ENCODE data around the gene CD151. TPM values are rescaled to one million over a fixed set of nuclear protein-coding genes. Genes with fewer than 3 reads are reported as not detected.

Gene CD151
- polyA plus RNA-seq, 4 donors, result 194 to 242 (median 203) TPM

- no peak for DNase-seq (ENCODE audit: low read depth in 4 of 4, low spot score in 3 of 4)
Measured at GRCh38 chr11:841981-842369, 9.2 kb downstream of the CD151 start.

- peak in 1 of 4 donors; percentile 86 for DNase-seq (ENCODE audit: low read depth in 4 of 4, low spot score in 3 of 4)
Measured at GRCh38 chr11:842370-843002, 9.7 kb downstream of the CD151 start, which contains the start of the genes POLR2L and TSPAN4. Gene POLR2L (minus strand): TSS chr11:842529. CDS start chr11:842508, 21 bp downstream. Gene TSPAN4 (plus strand): TSS chr11:842852. CDS start chr11:850305, 7,453 bp downstream.

GRCh38 chr11:843086-843734 lies 10.5 kb downstream of the CD151 start:
- no peak for DNase-seq (ENCODE audit: low read depth in 4 of 4, low spot score in 3 of 4)

- no peak for DNase-seq (ENCODE audit: low read depth in 4 of 4, low spot score in 3 of 4)
Measured at GRCh38 chr11:843818-844692, 11.3 kb downstream of the CD151 start.

DNA sequence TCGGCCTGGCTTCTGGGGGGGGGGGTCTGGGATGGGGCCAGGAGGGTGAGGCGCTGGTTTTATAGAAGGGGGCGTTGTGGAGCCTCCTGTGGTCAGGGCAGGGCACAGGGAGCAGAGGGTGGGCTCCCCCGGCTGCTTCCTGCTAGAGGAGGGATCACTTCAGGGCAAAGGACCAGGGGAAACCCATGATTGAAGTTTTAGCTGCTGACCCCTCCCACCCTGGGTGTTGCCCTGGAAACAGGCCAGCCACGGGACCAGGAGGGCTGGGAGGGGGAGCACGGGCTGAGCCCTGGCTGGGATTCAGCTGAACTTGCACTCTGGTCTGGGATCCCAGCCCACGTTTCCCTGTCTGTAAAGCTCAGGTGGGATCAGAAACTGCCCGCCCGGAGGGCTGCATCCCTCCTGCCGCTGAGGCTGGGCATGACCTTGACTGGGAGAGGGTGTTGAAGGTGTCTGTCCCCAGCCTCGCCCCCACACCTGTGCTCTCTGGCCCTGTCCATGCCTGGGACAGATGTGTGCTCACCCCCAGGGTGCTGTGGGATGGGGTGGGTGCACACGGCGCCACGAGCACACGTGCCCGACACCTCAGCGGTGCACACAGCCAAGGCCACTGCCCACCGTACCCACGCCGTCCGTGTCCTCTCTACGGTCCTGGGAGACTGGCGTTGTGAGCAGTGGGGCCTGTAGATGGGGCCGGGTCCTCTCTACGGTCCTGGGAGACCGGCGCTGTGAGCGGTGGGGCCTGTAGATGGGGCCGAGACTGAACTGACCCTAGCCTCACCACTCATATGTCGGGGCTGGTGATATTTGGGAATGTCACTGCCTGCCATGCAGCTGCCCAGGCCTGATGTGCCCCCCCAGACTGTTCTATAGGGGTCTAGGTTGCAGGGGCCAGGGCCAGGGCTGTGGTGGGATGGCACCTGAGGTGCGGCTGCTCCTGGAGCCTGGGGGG lies 12.2 kb downstream of the CD151 start:
- DNase-seq (ENCODE audit: low read depth in 4 of 4, low spot score in 3 of 4), result peak in 1 of 4 donors; percentile 82

DNA sequence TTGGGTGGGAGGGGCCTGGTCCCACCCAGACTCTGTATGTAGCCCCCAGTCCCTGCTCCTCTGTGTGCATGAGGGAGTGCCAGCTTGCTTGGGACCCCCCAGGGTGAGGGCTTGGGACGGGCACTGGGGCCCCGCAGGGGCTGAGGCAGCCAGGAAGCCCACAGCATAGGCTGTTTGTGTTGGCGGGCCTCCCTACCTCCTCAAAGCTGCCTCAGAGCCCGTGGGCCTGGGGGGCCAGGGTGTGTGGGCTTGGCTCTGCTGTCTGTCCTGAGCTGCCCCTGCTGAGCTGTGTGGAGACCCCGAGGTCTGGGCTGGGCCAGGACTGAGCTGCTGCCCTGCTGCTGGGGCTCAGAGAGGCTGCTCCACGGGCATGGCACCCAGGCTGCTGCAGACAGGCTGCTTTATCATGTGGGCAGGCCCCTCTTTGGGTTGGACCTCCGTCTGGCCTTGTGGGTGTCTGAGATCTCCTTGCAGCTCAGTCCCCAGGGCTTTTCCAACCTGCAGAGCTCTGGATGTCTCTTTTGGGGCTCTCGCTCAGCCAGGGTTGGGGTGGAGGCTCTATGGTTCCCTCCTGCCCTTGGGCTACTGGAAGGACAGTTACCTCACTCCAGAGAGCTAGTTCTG lies 13.2 kb downstream of the CD151 start:
- DNase-seq (ENCODE audit: low read depth in 4 of 4, low spot score in 3 of 4), result no peak

- no peak for DNase-seq (ENCODE audit: low read depth in 4 of 4, low spot score in 3 of 4)
Measured at GRCh38 chr11:846496-847098, 13.8 kb downstream of the CD151 start.

DNA sequence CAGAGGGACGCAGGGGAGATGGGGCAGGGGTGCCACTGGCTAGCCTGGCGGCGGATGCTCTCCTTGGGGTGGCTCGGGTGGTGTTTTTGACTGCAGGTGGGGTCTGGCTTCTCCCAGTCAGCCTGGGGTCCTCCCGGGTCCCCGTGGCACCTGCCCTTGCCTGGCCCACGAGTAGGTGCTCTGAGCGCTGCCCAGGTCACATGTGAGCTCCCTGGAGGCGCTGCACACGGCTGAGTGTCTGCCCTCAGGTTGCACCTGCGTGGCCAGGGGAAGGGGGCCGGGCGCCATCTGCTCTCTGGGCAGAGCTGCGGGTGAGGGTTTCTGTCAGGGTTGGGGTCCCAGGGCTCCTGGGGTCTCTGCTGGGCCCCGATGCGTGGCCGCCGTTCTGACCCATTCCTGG lies 15.1 kb downstream of the CD151 start:
- DNase-seq (ENCODE audit: low read depth in 4 of 4, low spot score in 3 of 4), result no peak

DNA sequence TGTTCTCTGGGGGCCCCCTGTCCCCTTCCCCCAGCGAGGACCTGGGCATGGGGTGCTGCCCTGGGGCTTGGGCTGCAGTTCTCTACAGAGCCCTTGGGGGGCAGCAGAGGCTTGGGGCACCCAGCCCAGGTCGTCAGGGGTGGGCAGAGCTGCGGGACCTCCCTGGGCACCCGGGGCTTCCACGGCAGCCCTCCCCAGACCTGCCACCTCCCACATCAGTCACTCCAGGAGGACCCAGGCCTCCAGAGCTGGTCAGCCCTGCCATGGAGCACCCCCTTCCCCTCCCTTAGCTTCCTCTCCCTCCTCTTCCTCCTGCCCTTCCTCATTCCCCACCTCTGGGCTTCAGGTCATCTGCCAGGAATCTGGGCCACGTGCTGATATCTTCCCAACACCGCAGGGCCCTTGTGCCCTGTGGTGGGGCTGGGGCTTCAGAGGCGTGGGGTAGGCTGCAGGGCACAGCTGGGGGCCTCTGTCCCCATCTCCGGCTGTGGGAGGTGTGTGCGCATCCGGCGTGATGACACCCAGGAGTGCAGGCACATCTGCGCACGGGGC lies 15.7 kb downstream of the CD151 start:
- DNase-seq (ENCODE audit: low read depth in 4 of 4, low spot score in 3 of 4), result no peak

- DNase-seq (ENCODE audit: low read depth in 4 of 4, low spot score in 3 of 4), result no peak
Measured at GRCh38 chr11:849104-849824, 16.5 kb downstream of the CD151 start.

DNA sequence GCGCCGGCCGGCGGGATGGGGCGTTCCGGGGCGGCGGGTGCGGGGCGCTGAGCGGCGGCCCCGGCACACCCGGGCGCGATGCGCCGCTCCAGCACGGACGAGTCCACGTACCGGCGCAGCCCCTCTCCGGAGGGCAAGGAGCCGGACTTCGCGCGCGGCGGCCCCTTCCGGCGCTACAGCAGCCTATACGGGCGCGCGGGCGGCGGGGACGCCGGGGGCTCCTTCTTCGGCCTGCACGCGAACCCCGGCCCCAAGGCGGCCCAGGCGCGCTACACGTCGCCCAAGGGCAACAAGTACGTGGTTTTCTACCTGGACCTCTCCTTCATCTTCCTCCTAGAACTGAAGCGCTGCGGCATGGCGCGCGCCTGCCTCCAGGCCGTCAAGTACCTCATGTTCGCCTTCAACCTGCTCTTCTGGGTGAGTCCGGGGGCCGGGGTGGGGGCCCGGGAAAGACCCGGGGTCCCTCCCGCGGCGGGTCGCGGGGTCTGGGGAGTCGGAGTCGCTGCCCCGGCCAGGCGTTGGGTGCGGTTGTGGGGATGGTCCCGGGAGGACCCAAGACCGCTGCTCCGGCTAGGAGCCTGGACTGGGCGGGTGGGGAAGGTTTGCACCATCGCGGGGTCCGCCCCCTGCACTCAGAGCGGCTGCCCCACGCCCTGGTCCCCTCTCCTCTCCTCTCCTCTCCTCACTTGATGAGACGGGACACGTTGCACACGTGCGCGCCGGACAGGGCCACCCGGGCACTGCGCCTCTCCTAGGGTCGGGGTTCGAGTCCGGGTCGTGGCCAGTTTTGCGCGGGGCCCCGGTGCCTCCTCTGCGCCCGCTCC lies 17.4 kb downstream of the CD151 start:
- DNase-seq (ENCODE audit: low read depth in 4 of 4, low spot score in 3 of 4), result no peak

DNA sequence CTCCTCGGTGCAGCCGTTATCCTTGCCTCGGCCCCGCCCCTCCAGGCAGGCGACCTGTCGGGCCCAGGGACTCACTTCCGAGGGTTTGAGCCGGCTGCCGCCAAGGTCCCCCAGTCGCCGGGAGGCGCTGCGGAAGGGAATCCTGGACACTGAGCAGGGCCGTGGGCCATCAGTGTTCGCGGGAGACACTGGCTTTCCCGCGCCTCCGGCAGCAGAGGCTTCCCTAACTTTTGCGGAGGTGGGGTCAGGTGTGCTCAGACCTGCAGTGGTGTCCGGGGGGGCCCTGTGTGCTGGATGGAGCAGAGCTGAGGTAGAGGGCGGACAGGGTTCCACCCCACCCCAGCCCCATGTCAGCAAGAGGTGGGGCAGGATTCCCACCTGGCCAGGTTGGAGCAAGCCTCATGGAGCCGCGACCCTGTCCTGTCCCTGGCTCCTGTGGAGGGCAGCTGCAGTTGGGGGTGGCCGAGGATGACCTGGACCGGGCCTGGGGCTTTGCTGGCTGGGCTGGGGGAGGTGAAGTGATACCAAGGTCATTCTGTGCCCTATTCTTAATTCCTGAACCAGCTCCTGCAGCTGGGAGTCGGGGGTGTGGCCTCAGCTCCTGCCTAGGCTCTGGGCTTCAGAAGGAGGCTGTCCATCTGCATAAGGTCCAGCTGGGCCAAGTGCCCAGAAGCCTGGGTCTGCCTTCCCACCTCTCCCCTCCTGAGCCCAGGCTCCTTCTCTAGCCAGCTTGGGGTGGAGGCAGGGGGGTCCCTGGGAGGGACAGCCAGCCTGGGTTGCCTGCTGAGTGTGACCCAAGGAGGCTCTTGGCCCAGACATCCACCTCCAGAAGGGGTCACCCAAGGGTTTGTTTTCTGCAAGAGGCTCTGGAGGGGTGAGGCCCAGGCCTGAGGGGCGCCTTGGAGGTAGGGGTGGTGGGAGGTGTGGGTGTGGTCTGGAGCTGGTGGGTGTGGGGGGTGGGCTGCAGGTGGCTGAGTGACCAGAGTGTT lies 18.3 kb downstream of the CD151 start:
- DNase-seq (ENCODE audit: low read depth in 4 of 4, low spot score in 3 of 4), result no peak

DNA sequence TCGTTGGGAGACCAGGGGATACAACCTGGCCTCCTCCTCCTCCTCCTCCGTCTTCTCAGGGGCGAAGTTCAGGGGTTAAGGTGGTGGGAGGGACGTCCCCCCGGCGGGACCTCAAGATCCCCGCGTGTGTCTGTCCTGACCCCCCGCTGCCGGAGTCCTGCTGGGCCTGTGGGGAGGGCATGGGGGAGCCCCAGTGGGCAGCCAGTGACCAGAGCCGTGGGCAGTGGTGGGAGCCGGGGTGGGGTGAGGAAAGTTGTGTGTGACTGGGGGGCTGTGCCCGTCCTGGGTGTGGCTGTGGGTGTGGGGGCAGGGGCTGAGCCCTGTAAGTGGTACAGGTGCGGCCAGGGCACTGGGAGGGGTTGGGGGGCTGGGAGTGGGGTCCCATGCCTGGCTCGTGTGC lies 20.0 kb downstream of the CD151 start:
- no peak for DNase-seq (ENCODE audit: low read depth in 4 of 4, low spot score in 3 of 4)

DNA sequence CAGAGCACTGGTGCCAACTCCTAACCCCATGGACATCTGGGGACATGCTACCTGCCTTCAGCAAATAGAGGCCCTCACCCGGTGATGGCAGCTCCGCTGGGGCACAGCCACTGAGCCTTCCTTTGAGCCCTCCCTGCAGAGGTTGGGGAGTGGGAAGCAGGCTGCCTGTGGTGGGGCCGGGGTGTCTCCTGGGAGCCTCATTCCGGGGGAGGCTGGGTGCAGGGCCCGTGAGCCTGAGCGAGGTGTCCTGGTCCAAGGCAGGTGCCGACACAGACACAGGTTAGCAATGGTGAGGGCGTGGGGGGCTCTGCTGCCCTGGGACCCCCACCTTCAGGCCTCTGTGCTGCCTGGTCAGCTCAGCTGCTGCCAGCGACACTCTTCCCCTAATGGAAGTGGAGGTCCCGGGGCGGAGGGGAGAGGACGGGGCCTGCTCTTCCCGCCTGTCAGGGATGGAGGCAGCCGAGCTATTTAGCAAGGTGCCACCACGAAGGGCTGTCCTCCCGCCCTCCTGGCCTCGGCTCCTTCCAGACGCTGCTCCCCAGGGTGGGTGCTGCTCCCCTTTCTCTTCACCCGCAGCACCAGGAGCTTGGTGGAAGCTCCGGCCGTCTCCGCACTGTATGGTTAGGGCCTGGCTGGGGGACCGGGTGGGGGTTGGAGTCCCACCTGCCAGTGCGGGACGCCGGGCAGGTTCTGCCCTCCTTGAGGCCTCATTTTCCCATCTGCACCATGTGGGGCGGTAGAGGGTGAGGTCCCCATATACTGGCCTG lies 21.1 kb downstream of the CD151 start:
- no peak for DNase-seq (ENCODE audit: low read depth in 4 of 4, low spot score in 3 of 4)

- no peak for DNase-seq (ENCODE audit: low read depth in 4 of 4, low spot score in 3 of 4)
Measured at GRCh38 chr11:854601-855329, 22.0 kb downstream of the CD151 start.
